Neural crest cell (in vitro differentiated cells): ENCODE results near the gene FOXP3. TPM values are rescaled to one million over a fixed set of nuclear protein-coding genes. Genes with fewer than 3 reads are reported as not detected.

Source experiments
- DNase-seq: peaks from one replicate; pipeline ENCODE4 v3.0.0; 2021; ENCODE audit warnings: low read depth, mixed read lengths, low spot score
- H3K27ac Mint-ChIP-seq: one replicate; pipeline ENCODE4 v1.8.0; 2021; ENCODE audit warnings: mild to moderate bottlenecking, mixed read lengths; ENCODE audit not compliant: unreplicated experiment
- H3K27me3 Mint-ChIP-seq: 2 replicates; pipeline ENCODE4 v1.8.0; 2021; ENCODE audit warnings: low read depth, mild to moderate bottlenecking, mixed read lengths
- H3K36me3 Mint-ChIP-seq: 2 replicates; pipeline ENCODE4 v1.8.0; 2021; ENCODE audit warnings: low read depth, mild to moderate bottlenecking, mixed read lengths
- H3K4me1 Mint-ChIP-seq: 2 replicates; pipeline ENCODE4 v1.8.0; 2021; ENCODE audit warnings: mixed read lengths
- H3K4me3 Mint-ChIP-seq: one replicate; pipeline ENCODE4 v1.8.0; 2021; ENCODE audit warnings: mild to moderate bottlenecking, mixed read lengths
- H3K9me3 Mint-ChIP-seq: 2 replicates; pipeline ENCODE4 v1.8.0; 2021; ENCODE audit warnings: mixed read lengths
- CTCF ChIP-seq: fragments of 200-600 bp; sonication (generic); conservative IDR thresholded peaks from 2 replicates; pipeline ENCODE4 v1.5.0; 2021; ENCODE audit warnings: antibody characterized with exemption, mild to moderate bottlenecking
- total RNA-seq: library from RNA; stranded (reverse); gene quantifications from 2 replicates; pipeline ENCODE4 v1.2.1, GENCODE V29; 2021

FOXP3 gene
- total RNA-seq, 1 donor from 2014 or later, result 0.26 TPM

- no peak for DNase-seq
- H3K27ac Mint-ChIP-seq, result no peak overlapping the region
- no peak for TF ChIP-seq CTCF
- peaks cover 5% of the 10 kb centered on the region for H3K36me3 Mint-ChIP-seq
- H3K4me1 Mint-ChIP-seq, result peaks cover 10% of the 10 kb centered on the region
- peak overlapping the region; percentile 19 for H3K4me3 Mint-ChIP-seq
- H3K9me3 Mint-ChIP-seq, result peaks cover 3% of the 10 kb centered on the region
- H3K27me3 Mint-ChIP-seq, result peaks cover 8% of the 10 kb centered on the region
Measured at GRCh38 chrX:49232525-49232924, 32.0 kb downstream of the FOXP3 start.

- TF ChIP-seq CTCF, result no peak
- Mint-ChIP-seq H3K36me3 (peaks cover 3% of the 10 kb centered on the region), H3K4me1 (peaks cover 6% of the 10 kb centered on the region), H3K27me3 (peaks cover 8% of the 10 kb centered on the region), H3K9me3 (peaks cover 3% of the 10 kb centered on the region), H3K4me3 (no peak overlapping the region), H3K27ac (no peak overlapping the region)
- no peak for DNase-seq
Measured at GRCh38 chrX:49231333-49232000, 33.0 kb downstream of the FOXP3 start.

GRCh38 chrX:49230500-49231232 is 33.8 kb downstream of the FOXP3 start:
- no peak overlapping the region for H3K4me3 Mint-ChIP-seq
- H3K36me3 Mint-ChIP-seq, result peaks cover 3% of the 10 kb centered on the region
- H3K4me1 Mint-ChIP-seq, result peaks cover 6% of the 10 kb centered on the region
- no peak for TF ChIP-seq CTCF
- H3K9me3 Mint-ChIP-seq, result peaks cover 3% of the 10 kb centered on the region
- no peak for DNase-seq
- no peak overlapping the region for H3K27ac Mint-ChIP-seq
- peaks cover 9% of the 10 kb centered on the region for H3K27me3 Mint-ChIP-seq

GRCh38 chrX:49228185-49228584 is 36.3 kb downstream of the FOXP3 start:
- Mint-ChIP-seq H3K36me3 (peaks cover 3% of the 10 kb centered on the region), H3K4me1 (no peaks in the 10 kb centered on the region), H3K27me3 (peaks cover 26% of the 10 kb centered on the region), H3K27ac (no peak overlapping the region), H3K9me3 (peaks cover 3% of the 10 kb centered on the region), H3K4me3 (no peak overlapping the region)
- no peak for DNase-seq
- no peak for TF ChIP-seq CTCF

- Mint-ChIP-seq H3K27me3 (peaks cover 29% of the 10 kb centered on the region), H3K9me3 (peaks cover 3% of the 10 kb centered on the region), H3K4me3 (no peak overlapping the region), H3K36me3 (peaks cover 3% of the 10 kb centered on the region), H3K27ac (no peak overlapping the region), H3K4me1 (no peaks in the 10 kb centered on the region)
- DNase-seq, result no peak
- TF ChIP-seq CTCF, result no peak
Measured at GRCh38 chrX:49227726-49228125, 36.8 kb downstream of the FOXP3 start.
